ENCODE results near the gene STRADA.

DNA sequence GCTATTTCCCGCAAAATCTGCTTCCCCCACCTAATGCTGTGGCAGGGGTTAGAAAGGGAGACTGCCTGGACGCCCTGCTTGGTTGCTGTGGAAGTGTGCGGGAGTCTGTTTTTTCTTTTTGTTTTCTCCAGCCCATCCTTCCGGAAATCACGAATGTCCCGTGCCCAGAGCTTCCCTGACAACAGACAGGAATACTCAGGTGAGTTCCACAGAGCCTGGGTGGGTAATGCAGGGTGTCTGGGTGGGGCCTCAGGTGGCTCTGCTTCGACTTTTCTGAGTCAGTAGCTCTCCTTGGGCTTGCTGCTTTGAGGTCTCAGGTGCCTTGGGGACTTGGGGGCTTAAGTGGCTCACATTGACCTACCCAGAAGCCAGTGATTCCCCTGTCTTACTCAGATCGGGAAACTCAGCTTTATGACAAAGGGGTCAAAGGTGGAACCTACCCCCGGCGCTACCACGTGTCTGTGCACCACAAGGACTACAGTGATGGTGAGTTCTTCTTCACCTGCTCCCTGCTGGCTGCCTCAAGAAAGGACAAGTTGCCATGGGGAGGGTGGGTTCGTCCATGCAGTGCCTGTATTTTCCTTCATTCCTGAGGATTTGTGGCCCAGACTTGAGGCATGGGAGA, 53.1 kb downstream of the STRADA start:
- no peak for TF ChIP-seq KLF1 (tag; IDR thresholded peaks at IDR 0.05)
- TF ChIP-seq EGR1 (conservative IDR thresholded peaks at IDR 0.05), result no peak
- TF ChIP-seq E2F8 (IDR thresholded peaks at IDR 0.05; ENCODE audit: low read depth, partially characterized antibody), result no peak
- no peak for TF ChIP-seq ZNF561 (CRISPR knock-in tag; conservative IDR thresholded peaks at IDR 0.05)
- no peak for TF ChIP-seq POLR2A (conservative IDR thresholded peaks at IDR 0.05)
- TF ChIP-seq ZNF274 (IDR thresholded peaks at IDR 0.05; ENCODE audit: borderline replicate concordance, low read depth, low read length), result no peak
- TF ChIP-seq CBFB (CRISPR knock-in tag; IDR thresholded peaks at IDR 0.05), result no peak
- TF ChIP-seq ZNF184 (CRISPR knock-in tag; IDR thresholded peaks at IDR 0.05), result no peak
- TF ChIP-seq MLX (CRISPR knock-in tag; conservative IDR thresholded peaks at IDR 0.05), result no peak
- TF ChIP-seq SUPT5H (IDR thresholded peaks at IDR 0.05), result no peak
- TF ChIP-seq POLR2AphosphoS5 (IDR thresholded peaks at IDR 0.05; ENCODE audit: control insufficient read depth, insufficient read depth, low read depth, low read length), result no peak
- no peak for TF ChIP-seq SOX6 (IDR thresholded peaks at IDR 0.05)

Data from K562 (cell line).